Stimulated activated CD4-positive, alpha-beta T cell treated with anti-CD3 and anti-CD28 coated beads, Interleukin-12 subunit alpha, Interleukin-12 subunit beta, amount 100 ng/mL, for 4 hours (primary cell): ENCODE measurements around the gene COQ8B.

Experiments
- DNase-seq: peaks from one replicate; pipeline ENCODE4 v3.0.0-alpha.2; 2020

The COQ8B gene

DNA sequence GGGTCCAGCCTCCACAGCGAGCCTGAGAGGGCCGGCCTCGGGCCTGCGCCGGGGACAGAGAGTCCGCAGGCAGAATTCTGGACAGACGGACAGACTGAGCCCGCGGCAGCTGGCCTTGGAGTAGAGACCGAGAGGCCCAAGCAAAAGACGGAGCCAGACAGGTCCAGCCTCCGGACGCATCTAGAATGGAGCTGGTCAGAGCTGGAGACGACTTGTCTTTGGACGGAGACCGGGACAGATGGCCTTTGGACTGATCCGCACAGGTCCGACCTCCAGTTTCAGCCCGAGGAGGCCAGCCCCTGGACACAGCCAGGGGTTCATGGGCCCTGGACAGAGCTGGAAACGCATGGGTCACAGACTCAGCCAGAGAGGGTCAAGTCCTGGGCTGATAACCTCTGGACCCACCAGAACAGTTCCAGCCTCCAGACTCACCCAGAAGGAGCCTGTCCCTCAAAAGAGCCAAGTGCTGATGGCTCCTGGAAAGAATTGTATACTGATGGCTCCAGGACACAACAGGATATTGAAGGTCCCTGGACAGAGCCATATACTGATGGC, 716 bp upstream of the COQ8B start:
- no peak for DNase-seq

DNA sequence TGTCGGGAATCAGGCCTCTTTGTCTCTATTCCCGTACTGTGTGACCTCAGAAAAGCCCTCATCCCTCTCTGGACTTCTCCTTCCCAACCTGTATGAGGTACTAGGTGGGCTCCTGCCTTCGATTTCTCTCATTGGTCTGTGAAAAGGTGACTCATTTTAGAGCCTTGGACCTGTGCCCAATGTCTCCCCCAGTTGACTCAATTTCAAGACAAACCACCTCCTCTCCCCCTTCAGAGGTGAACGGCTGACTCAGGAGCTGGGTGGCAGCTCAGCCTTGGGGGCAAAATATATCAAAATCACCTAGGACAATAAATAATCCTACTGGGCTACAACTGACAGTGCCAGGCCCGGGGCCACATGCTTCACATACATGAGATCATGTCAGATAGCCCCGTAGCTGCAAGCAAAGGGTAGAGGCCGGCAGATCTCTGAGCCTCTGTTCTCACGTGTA, 630 bp downstream of the COQ8B start:
- peak; percentile 62 for DNase-seq

DNA sequence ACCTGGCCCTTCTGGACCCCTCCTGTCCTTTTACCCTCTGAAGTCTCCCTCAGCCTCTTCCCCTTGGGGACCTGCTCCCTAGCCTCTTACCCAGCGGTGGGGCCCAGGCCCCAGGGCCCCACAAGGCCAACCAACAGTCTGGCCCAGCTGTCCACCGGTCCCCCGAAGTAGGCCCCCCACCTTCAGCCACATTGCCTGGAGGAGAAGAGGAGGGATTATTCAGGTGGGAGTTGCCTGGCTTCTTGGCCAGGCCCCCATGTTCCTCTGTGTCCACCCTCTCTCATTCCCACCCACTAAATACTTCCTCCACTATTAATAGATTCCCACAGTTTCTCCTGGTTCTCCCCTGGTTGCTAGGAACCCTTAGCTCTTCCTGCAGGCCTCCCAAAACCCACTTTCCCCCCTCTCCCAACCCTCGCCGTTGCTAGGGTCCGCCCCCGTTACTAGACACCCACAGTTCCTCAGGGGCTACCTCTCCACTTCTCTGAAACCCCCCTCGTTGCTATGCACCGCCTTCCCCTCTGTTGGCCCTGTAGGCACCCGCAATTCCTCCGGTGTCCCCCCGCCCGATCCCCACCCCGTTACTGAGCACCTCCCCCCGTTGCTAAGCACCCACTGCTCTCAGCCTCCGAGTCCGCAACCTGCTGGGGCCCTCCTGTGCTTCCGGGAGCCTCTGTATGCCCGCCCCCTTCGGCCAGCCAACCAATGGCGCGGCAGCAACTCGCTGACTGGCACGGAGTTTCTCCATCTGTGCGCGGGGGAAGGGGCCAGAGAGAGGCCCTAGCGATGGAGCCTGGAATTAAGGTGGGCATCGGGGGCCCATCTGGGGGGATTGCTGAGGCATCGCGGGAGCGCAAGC, 2.0 kb downstream of the COQ8B start:
- peak; percentile 92 for DNase-seq

DNA sequence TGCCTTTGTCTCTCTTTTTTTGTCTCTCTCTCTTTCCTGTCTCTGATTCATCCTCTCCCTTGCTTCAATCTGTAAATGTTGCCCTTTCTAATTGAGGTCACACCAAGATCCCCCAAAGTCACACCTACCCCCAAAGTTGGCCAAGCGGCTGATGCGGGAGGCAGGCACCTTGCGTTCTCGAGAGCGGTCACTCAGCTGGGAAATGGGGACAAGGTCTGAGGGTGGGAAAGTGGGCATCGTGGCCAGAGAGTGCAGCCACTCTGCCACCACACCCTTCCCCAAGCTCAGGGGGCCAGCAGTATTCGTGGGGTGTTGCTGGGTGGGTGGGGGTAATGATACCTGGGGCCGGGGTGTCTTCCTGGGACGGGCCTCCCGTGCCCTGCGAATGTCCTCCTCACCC, 2.7 kb downstream of the COQ8B start:
- DNase-seq = no peak

DNA sequence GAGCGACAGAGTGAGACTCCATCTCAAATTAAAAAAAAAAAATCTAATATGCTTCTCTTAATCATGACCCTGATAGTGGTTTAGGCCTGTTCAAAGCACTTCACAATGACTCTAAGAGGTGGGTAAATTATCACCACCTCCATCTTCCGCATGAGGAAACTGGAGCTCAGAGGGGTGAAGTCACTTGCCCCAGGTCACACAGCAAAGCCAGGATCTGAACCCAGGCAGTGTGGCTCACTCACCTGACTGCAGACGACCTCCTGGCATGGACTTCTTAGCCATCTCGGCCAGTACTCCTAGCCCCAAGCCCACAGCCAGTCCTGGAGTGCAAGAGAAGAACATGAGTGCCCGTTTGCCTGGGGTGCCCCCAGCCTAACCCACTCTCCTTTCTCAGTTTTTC, 6.9 kb downstream of the COQ8B start:
- DNase-seq = no peak

DNA sequence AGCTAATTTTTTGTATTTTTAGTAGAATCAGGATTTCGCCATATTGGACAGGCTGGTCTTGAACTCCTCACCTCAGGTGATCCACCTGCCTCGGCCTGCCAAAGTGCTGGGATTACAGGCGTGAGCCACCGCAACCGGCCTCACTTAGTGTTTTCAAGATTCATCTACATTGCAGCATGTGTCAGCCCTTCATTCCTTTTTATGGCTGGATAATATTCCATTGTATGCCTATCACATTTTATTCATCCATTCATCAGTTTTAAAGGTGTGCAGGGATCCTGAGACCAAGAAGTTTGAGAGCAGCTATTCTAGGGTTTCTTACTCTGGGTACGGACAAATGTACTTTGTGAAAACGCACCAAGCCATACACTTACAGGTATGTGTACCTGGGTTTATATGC, 9.1 kb downstream of the COQ8B start:
- no peak for DNase-seq

DNA sequence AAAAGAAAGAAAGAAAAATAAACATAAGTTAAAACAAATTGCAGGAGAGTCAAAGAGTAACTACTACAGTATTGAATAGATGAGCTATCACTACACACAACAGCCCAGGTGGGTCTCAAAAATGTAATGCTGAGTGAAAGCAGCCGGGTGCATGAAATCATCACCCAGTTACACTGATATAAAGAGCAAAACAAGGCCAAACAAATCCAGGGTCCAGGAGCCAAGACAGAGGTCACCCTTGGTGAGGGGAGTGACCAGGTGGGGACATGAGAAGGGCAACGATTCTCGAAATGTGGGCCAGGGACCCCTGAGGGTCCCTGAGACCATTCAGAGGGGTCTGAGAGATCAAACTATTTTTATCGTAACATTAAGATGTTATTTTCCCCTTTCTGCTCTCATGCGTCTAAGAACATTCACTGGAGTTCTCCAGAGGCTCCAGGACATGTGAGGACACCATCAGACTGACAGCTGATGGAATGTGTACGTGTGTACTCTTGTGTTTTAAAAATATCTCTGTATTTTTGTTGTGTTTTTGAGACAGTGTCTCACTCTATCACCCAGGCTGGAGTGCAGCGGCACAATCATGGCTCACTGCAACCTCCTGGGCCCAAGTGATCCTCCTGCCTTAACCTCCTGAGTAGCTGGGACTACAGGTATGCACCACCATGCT, 10.6 kb downstream of the COQ8B start:
- no peak for DNase-seq

DNA sequence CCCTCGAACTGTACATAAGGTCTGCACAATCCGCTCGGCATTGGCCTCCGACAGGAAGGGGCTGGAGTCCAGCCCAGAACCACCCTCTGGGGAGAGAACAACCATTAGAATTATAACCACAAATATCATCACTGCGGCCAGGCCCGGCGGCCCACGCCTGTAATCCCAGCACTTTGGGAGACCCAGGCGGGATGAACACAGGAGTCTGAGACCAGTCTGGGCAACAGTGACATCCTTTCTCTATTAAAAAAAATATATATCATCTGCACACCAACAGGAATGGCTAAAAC, 11.4 kb downstream of the COQ8B start:
- no peak for DNase-seq

DNA sequence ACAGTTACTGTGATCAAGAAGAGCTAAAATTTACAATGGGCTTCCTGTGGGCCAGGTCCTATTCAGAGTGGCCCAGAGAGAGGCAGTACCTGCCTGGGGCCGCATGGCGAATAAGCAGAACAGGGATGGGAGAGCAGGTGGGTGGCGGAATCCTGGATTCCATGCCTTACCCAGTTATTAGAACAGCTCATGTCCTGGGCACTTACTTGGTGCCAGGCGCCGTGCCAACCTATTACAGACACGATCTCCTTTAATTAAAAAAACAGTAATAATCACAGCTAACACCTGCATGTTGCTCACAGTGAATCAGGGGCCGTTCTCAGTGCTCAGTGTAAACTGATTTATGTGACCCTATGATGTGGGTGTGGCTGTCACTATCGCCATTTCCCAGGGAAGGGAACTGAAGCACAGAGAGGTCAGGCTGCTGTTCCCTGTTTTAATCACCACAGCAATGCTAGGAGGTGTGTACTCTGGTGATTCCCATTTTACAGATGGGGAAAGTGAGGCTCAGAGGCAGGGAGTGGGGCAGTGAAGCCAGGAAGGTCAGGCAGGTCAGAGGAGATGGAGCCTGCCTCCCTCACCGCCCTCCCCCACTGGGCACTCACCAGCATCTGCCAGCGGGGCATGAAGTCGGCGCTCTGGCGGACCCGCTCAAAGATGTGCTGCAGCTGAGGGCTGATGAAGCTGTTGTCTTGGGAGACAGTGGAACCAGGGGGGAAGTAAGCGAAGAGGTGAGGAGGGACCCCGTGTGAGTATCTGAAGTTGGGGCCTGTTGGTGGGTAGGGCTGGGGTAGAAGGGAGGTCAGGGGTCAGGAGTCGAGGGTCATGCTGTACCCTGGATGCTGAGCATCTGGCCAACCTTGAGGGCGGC, 12.0 kb downstream of the COQ8B start:
- no peak for DNase-seq

DNA sequence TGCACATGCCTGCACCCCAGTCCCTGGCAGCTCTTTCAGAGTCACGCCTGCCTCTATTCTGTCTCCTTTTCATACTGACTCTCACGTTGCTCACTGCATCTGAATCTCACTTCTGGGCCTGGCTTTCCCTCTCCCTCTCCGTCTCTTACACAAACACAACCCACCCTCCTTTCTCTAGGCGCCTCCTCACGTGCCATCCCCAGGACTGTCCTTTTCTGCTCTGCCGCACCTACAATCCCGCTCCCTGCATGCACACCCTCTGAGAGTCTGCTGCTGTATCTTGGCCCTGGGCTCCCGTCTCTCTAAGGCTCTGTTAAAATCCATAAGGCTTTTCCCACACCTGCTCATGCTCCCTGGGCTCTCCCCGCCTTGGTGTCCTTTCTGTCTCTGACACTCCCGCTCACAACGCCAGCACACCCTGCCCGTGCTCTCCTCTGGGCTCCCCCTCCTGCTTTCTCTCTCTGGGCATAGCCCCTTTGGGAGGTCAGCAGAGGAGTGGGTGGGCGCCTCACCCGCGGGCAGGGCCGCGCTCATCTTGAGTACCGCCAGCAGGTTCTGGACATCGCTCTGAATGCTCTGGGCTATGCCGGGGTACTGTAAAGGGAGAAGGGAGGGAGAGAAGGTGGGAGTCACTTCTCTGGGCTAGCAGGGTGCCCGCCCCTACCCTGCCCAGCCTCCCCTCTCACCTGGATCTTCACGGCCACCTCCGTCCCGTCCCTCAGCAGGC, 13.5 kb downstream of the COQ8B start:
- DNase-seq = no peak

DNA sequence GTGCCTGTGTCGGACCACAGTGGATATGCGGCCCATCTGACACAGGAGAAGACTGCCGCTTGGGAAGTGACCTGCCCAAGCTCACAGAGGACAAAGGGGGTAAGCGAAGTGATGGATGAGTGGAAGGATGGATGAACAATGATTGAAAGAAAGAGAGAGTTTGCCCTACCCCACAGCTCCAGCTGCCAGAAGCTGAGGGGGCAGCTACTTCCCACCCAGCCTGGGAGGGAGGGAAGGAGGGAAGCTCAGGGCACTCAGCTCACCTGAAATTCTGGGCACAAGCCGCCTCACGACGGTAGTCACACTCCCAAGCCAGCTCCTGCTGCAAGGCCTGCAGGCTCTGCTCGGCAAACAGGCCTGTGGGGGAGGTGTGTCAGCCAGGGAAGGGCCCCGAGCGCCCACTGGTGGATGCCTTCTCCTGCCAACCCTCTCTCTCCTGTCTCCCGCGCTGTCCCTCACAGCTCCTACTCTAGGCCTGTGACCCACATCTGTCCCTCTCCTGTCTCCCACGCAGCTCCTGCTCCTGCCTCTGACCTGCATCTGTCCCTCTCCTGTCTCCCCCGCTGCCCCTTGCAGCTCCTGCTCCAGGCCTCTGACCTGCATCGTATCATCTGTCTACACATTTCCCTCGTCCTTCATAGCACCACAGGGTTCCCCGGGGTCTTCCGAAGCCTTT, 14.2 kb downstream of the COQ8B start:
- DNase-seq = no peak

DNA sequence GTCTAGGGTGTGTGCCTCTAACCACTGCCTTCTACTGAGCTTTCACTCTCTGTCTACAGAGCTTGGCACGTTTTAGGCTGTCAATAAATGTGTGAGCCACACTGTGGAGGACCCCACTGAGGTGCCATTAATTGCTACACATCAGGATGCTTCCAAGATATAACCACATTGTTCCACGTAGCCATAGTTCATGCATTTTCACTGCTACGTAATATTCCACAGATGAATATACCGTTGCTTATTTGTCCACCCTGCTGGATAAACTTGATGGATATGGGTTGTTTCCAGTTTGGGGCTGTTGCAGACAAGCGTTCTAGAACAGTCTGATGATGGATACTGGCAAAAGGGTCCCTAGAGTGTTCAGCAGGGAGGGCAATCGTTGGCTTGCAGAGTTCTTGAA, 14.9 kb downstream of the COQ8B start:
- no peak for DNase-seq

DNA sequence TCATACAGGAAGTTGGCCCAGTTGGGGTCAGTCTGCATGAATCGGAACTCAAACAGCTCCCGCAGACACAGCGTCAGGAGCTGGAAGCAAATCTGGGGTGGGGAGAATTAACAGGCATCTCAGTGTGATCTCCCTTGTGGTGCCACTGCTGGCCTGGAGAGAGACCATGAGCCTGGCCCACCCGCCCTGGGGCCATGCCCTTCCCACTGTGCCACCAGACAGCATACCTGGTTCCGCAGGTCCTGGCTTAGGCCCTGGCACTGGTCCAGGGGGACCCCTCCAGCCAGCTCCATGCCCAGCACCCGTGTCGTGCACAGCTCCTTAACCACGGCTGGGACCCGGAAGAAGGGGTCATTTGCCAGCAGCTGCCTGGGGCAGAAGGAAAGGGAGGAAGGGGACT, 16.6 kb downstream of the COQ8B start:
- DNase-seq = no peak

DNA sequence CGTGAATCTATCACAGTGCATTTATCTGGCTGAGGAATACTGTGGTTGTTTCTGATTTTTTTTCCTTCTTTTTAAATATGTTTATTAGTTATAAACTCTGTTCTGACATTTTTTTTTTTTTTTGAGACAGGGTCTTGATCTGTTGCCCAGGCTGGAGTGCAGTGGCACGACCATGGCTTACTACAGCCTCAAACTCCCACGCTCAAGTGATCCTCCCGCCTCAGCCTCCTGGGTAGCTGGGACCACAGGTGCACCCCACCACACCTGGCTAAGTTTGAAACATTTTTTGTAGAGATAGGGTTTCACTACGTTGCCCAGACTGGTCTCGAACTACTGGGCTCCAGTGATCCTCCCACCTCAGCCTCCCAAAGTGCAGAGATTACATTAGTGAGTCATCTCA, 19.7 kb downstream of the COQ8B start:
- DNase-seq = no peak

DNA sequence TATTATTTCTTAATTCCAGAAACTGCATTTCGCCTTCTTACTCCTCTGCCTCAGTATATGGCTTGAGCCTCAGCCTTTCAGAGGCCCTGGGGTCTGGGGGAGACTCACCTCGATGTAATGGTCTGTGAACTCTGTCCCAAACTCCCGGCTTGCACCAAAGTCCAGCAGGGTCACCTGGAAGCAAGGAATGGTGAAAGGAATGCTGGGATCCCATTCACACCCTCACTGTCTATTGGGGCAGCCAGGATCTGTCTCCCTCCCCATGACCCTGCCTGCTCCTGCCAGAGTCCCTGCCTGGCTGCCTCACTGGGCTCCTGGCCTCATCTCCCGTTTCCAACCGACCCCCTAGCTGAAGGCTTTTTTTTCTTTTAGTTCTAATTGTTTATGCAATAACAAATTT, 20.8 kb downstream of the COQ8B start:
- DNase-seq = no peak

DNA sequence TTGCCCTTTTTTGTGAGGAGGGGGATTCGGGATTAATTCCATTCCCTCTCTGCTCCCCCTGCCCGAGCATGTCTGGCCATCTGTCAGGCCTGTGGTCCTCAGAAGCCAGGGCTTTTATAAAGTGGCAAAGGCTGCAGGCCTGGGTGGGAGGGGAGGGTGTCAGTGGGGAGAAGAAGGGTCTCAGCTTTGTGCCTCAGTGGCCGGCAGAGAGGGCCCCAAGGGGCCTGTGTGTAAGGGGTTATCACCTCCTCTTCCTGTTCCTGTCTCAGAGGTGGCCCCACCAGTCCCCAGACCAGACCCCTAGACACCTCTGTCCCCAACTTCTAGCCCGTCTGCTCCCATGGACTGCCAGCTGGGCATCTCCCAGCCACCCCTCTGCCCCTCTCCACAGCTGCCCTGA, 22.8 kb downstream of the COQ8B start:
- DNase-seq = no peak

DNA sequence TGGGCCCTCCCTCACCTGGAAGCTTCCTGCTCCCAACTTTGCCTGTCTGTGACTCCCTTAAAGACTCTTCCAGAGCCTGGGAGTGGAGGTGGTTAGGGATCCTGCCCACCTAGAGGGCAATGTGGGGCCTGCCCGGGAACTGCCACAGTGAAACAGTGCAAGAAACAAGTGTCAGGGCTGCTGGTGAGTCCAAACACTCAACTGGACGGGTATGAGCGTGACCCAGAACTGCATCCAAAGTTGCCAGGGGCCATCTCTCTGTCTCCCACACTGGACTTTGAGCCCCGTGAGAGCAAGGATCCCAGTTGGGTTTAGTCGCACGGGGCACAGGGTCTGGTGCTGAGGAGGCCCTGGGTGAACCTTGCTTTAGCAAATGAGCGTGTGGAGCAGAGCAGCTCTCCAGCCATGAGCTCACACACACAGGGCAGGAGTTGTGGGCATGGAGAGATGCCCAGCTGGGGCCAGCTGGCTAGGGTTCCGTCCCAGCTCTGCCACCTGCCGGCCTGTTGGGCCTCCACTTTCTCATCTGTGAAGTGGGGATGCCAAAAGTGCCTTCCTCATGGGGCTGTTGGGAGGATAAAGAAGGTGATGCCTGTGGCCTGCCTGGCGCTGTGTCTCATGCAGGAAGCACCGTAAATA, 23.4 kb downstream of the COQ8B start:
- no peak for DNase-seq

DNA sequence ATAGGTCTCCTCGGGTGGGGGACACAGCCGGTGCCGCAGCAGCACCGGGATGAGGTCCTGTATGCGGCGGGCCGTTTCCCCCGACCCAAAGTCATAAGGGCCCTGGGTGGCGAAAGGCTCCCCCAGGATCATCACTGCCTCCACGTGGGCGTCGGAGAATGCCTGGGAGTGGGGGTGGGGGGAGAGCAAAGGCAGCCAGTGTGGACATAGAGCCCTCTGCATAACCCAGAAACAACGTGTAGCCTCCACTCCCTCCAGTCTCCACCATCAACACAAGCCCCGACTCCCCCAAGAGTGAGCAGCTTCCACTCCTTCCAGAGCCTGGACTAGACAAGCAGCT, 24.5 kb downstream of the COQ8B start:
- DNase-seq = no peak

DNA sequence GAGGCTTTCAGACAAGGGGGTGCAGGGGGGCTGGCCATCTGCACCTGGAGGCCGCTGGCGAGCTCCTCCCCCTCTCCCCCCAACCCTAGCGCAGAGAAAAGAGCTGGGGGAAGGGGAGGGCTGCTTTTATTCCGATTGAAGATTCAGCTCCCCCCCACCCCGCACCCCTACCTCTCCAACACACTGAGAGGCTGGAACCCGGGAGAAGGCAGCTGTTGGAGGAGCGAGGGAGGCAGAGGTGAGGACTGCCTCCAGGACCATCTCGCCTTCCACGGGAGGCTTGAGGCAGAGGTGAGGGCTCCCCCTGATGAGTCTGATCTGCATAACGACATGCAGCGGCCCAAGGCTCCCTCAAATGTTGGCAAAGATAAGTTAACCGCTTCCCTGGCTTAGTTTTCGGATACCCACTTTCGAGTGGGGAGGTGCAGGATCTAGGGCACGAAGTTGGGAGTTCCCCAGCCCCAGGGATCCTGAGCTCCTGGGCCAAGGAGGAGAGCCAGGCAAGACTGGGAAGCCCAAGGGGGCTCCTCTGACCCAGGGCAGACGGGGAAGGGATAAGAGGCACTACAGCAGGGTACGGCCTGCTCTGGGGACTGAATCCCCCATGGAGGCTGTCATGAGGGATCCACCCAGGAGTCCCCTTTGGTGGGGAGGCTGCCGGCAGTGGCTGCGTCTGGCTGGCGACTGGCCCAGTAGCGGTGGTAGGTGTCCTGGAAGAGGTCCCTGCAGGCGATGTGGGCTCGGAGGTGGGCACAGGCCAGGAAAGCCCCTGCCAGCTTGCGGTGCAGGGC, 25.1 kb downstream of the COQ8B start:
- no peak for DNase-seq

DNA sequence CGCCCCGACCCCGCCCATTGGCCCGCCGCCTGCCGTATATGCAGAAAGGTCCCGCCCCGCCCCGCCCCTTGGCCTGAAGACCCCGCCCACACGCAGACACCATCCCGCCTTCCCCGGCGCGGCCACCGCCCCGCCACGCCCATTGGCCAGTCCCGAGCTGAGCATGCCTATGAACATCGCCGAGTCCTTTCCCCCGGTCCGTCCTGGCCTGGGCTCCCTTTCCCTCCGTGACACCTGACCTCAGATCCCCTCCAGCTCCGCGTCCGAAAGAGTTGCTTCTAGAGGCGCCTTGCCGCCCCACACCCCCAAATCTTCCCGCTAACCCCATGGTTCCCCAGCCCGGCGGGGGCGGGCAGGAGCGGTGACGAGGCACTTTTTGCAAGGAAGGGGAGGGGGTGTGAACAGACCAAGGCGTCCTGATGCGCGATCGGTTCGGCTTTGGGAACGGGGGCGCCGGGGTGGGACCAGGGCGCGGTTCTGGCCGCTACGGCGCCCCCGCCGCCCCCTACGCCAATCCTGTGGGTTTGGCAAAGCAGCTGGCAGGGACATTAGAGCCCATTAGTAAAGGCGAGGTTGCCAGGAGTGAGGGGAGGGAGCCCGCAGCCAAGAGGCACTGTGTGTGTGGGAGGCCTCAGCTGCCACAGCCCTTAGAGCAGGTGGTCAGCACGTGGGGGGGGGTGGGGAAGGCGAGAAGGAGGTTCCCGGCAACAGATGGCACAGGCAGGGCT, 25.8 kb downstream of the COQ8B start:
- DNase-seq = peak; percentile 91
